Right lobe of liver (tissue), 6 donors: ENCODE results near the gene UBE2G1. TPM values are rescaled to one million over a fixed set of nuclear protein-coding genes. Genes with fewer than 3 reads are reported as not detected.

Experiments
- ATAC-seq, 4 donors: fragments of 200-7000 bp; cut with Tn5 transposase; one replicate each; pipeline ENCODE4 v1.9.1; 2020; ENCODE audit warnings: mild to moderate bottlenecking in 4 of 4, moderate library complexity in 4 of 4
- DNase-seq, 3 donors: peaks; one replicate each; pipeline ENCODE4 v3.0.0-alpha.2; 2020
- H3K27ac ChIP-seq, 3 donors: fragments of 200-600 bp; one replicate each; pipeline ENCODE4 v1.8.0; 2022
- H3K27me3 ChIP-seq, 2 donors: fragments of 200-600 bp; one replicate each; pipeline ENCODE4 v1.8.0; 2022
- H3K36me3 ChIP-seq, 4 donors: fragments of 200-600 bp; sonication (generic) in 1 of 4; one replicate each; pipeline versions ENCODE4 v1.5.1 to v1.8.0; 2017 to 2022; ENCODE audit warnings: control low read depth in 1 of 4
- H3K4me1 ChIP-seq, 4 donors: fragments of 200-600 bp; sonication (generic) in 1 of 4; one replicate each; pipeline versions ENCODE4 v1.5.1 to v1.8.0; 2017 to 2022; ENCODE audit warnings: control low read depth in 1 of 4
- H3K4me3 ChIP-seq, 3 donors: fragments of 200-600 bp; one replicate each; pipeline ENCODE4 v1.8.0; 2022
- H3K9me3 ChIP-seq, 4 donors: fragments of 200-600 bp; sonication (generic) in 1 of 4; one replicate each; pipeline versions ENCODE4 v1.5.1 to v1.8.0; 2017 to 2022; ENCODE audit warnings: control low read depth in 1 of 4
- CTCF ChIP-seq, 4 donors: fragments of 200-600 bp in 3 of 4; fragments of 450-650 bp in 1 of 4; IDR thresholded peaks; one replicate each; pipeline versions ENCODE4 v1.5.1 to v1.8.0; 2016 to 2022; ENCODE audit warnings: antibody characterized with exemption in 4 of 4, mild to moderate bottlenecking in 2 of 4
- POLR2A ChIP-seq: fragments of 450-650 bp; IDR thresholded peaks from one replicate; pipeline ENCODE4 v1.6.1; 2017; ENCODE audit warnings: antibody characterized with exemption, mild to moderate bottlenecking
- WGBS: methylation state at CpG from one replicate; pipeline ENCODE4 v1.1.6; 2018; ENCODE audit warnings: low coverage, low lambda C conversion rate; ENCODE audit not compliant: insufficient coverage; ENCODE audit errors: missing lambda C conversion rate; 5-methylcytosine and 5-hydroxymethylcytosine counted together
- intact Hi-C, 2 donors: fragments of 100-400 bp; cut with DNase I; formaldehyde crosslinking; loops; one replicate each; pipeline versions ENCODE4 v1.11.2 to v1.14.1; 2022
- total RNA-seq, 6 experiments: library from RNA; depleted of rRNA in 2 of 6; stranded (reverse); fragments of >200 nt in 2 of 6; fragmentation: NEBNext Ultra II Directional in 3 of 6; extraction: Animal tissue kit (Norgen Biotek cat#: 25700) in 3 of 6; gene quantifications; one replicate each; pipeline versions ENCODE4 v1.1.0 to v1.2.4, GENCODE V29; 2016 to 2023
- donor health status: DM: no; HTN: yes; CAD: no.
- donor health status: DM: no; HTN: no; CAD: no.
- donor health status: DM: no; HTN: no; CAD: no.
- donor health status: DM: no; HTN: yes; CAD: no.
- donor health status: DM: no; HTN: yes; CAD: no.

Gene UBE2G1
- total RNA-seq, 6 experiments from 2014 or later: 30.3 to 45.5 (median 38.8) TPM

- intact Hi-C loops: no loop called here
- H3K27me3 ChIP-seq: no peaks in the 10 kb centered on the region
- no peak overlapping the region for H3K27ac ChIP-seq
- ATAC-seq (peak in 1 of 4 donors; percentile 19), DNase-seq (no peak)
- 76% methylated on average over 7 of the region's 7 CpGs for WGBS
- no peaks in the 10 kb centered on the region for H3K4me1 ChIP-seq
- no peak for TF ChIP-seq CTCF (IDR thresholded peaks at IDR 0.05)
- TF ChIP-seq POLR2A: no peak
- no peaks in the 10 kb centered on the region for H3K36me3 ChIP-seq
- H3K9me3 ChIP-seq: no peaks in the 10 kb centered on the region
- no peak overlapping the region for H3K4me3 ChIP-seq
Measured at GRCh38 chr17:4331614-4332013, 34.9 kb downstream of the UBE2G1 start.

GRCh38 chr17:4329838-4330237, 36.6 kb downstream of the UBE2G1 start:
- H3K4me1 ChIP-seq: no peaks in the 10 kb centered on the region
- H3K27me3 ChIP-seq: no peaks in the 10 kb centered on the region
- TF ChIP-seq CTCF (IDR thresholded peaks at IDR 0.05): no peak
- TF ChIP-seq POLR2A: no peak
- ATAC-seq (no peak), DNase-seq (no peak)
- H3K36me3 ChIP-seq: no peaks in the 10 kb centered on the region
- H3K27ac ChIP-seq: no peak overlapping the region
- no peak overlapping the region for H3K4me3 ChIP-seq
- no peaks in the 10 kb centered on the region for H3K9me3 ChIP-seq
- 83% methylated on average over 7 of the region's 7 CpGs for WGBS
- intact Hi-C loops: no loop called here

- Histone ChIP-seq H3K36me3 (no peaks in the 10 kb centered on the region), H3K4me1 (peaks cover 0 to 8% (median 3%) of the 10 kb centered on the region in 4 donors), H3K9me3 (no peaks in the 10 kb centered on the region), H3K4me3 (no peak overlapping the region), H3K27me3 (no peaks in the 10 kb centered on the region), H3K27ac (no peak overlapping the region)
- intact Hi-C loops: no loop called here
- DNase-seq (no peak), ATAC-seq (no peak)
- WGBS: 98% methylated on average over 4 of the region's 5 CpGs
- TF ChIP-seq CTCF (IDR thresholded peaks at IDR 0.05) (no peak), POLR2A (no peak)
Measured at GRCh38 chr17:4327606-4328005, 38.9 kb downstream of the UBE2G1 start.

- DNase-seq (no peak), ATAC-seq (no peak)
- WGBS: 70% methylated on average over 1 of the region's 2 CpGs
- TF ChIP-seq POLR2A: no peak
- no peak for TF ChIP-seq CTCF (IDR thresholded peaks at IDR 0.05)
- no peaks in the 10 kb centered on the region for H3K27me3 ChIP-seq
- no peak overlapping the region for H3K4me3 ChIP-seq
- no peaks in the 10 kb centered on the region for H3K9me3 ChIP-seq
- intact Hi-C loops: no loop called here
- no peaks in the 10 kb centered on the region for H3K36me3 ChIP-seq
- H3K27ac ChIP-seq: no peak overlapping the region
- peaks cover 0 to 8% (median 3%) of the 10 kb centered on the region in 4 donors for H3K4me1 ChIP-seq
Measured at GRCh38 chr17:4326608-4327007, 39.9 kb downstream of the UBE2G1 start.

GRCh38 chr17:4326112-4326511, 40.4 kb downstream of the UBE2G1 start:
- no peaks in the 10 kb centered on the region for H3K36me3 ChIP-seq
- H3K9me3 ChIP-seq: no peaks in the 10 kb centered on the region
- DNase-seq (no peak), ATAC-seq (no peak)
- H3K27me3 ChIP-seq: no peaks in the 10 kb centered on the region
- no peak overlapping the region for H3K4me3 ChIP-seq
- H3K4me1 ChIP-seq: peaks cover 0 to 8% (median 3%) of the 10 kb centered on the region in 4 donors
- H3K27ac ChIP-seq: no peak overlapping the region
- no peak for TF ChIP-seq CTCF (IDR thresholded peaks at IDR 0.05)
- no peak for TF ChIP-seq POLR2A
- intact Hi-C loops: no loop called here
